Measurements from ENCODE around the gene KIF16B. TPM values are rescaled to one million over a fixed set of nuclear protein-coding genes. Genes with fewer than 3 reads are reported as not detected.

The KIF16B gene
- total RNA-seq, 1 donor from 2014 or later, result 18.4 TPM

GRCh38 chr20:16498526-16499253 lies 74.6 kb downstream of the KIF16B start:
- DNase-seq (ENCODE audit: missing footprints) (no peak), ATAC-seq (no peak)
- intact Hi-C loops (cut with DNase I), result no loop called here

GRCh38 chr20:16497896-16498295 lies 75.4 kb downstream of the KIF16B start:
- no peak for ATAC-seq
- DNase-seq (ENCODE audit: missing footprints), result no peak
- intact Hi-C loops (cut with DNase I), result no loop called here

GRCh38 chr20:16493486-16493885 lies 79.8 kb downstream of the KIF16B start:
- intact Hi-C loops (cut with DNase I), result no loop called here
- no peak for DNase-seq (ENCODE audit: missing footprints)
- no peak for ATAC-seq

GRCh38 chr20:16491294-16491905 lies 81.8 kb downstream of the KIF16B start:
- intact Hi-C loops (cut with DNase I), result no loop called here
- no peak for DNase-seq (ENCODE audit: missing footprints)

GRCh38 chr20:16490696-16491095 lies 82.6 kb downstream of the KIF16B start:
- ATAC-seq (no peak), DNase-seq (ENCODE audit: missing footprints) (no peak)
- intact Hi-C loops (cut with DNase I), result no loop called here

More at GRCh38 chr20:16491294-16491905, 81.8 kb downstream of the KIF16B start:
- ATAC-seq, result peak; percentile 44

GRCh38 chr20:16488616-16489015 lies 84.6 kb downstream of the KIF16B start:
- DNase-seq (ENCODE audit: missing footprints), result no peak

GRCh38 chr20:16488086-16488485 lies 85.2 kb downstream of the KIF16B start:
- intact Hi-C loops (cut with DNase I), result no loop called here
- ATAC-seq (no peak), DNase-seq (ENCODE audit: missing footprints) (no peak)

More at GRCh38 chr20:16488616-16489015, 84.6 kb downstream of the KIF16B start:
- intact Hi-C loops (cut with DNase I), result no loop called here
- ATAC-seq, result no peak

- ATAC-seq (no peak), DNase-seq (ENCODE audit: missing footprints) (no peak)
- intact Hi-C loops (cut with DNase I), result no loop called here
These were observed 86.7 kb downstream of the KIF16B start for GRCh38 chr20:16486532-16486931.

GRCh38 chr20:16485401-16485800 lies 87.8 kb downstream of the KIF16B start:
- ATAC-seq, result no peak
- intact Hi-C loops (cut with DNase I), result no loop called here
- DNase-seq (ENCODE audit: missing footprints), result no peak

- no peak for ATAC-seq
- intact Hi-C loops (cut with DNase I), result no loop called here
These were observed 90.2 kb downstream of the KIF16B start for GRCh38 chr20:16483024-16483423.

GRCh38 chr20:16481977-16482376 lies 91.3 kb downstream of the KIF16B start:
- ATAC-seq, result no peak
- intact Hi-C loops (cut with DNase I), result no loop called here
- DNase-seq (ENCODE audit: missing footprints), result no peak

More at GRCh38 chr20:16483024-16483423, 90.2 kb downstream of the KIF16B start:
- DNase-seq (ENCODE audit: missing footprints), result no peak

GRCh38 chr20:16479666-16480065 lies 93.6 kb downstream of the KIF16B start:
- no peak for DNase-seq (ENCODE audit: missing footprints)
- intact Hi-C loops (cut with DNase I), result no loop called here
- no peak for ATAC-seq

GRCh38 chr20:16477632-16478031 lies 95.6 kb downstream of the KIF16B start:
- intact Hi-C loops (cut with DNase I), result no loop called here
- DNase-seq (ENCODE audit: missing footprints), result no peak

GRCh38 chr20:16476032-16476431 lies 97.2 kb downstream of the KIF16B start:
- intact Hi-C loops (cut with DNase I), result no loop called here

More at GRCh38 chr20:16477632-16478031, 95.6 kb downstream of the KIF16B start:
- ATAC-seq, result no peak

GRCh38 chr20:16475225-16475624 lies 98.0 kb downstream of the KIF16B start:
- DNase-seq (ENCODE audit: missing footprints), result no peak
- ATAC-seq, result no peak
- intact Hi-C loops (cut with DNase I), result no loop called here

More at GRCh38 chr20:16476032-16476431, 97.2 kb downstream of the KIF16B start:
- ATAC-seq (peak; percentile 50), DNase-seq (ENCODE audit: missing footprints) (no peak)

- intact Hi-C loops (cut with DNase I), result no loop called here
- DNase-seq (ENCODE audit: missing footprints) (no peak), ATAC-seq (peak; percentile 26)
These were observed 98.9 kb downstream of the KIF16B start for GRCh38 chr20:16474363-16474762.

- DNase-seq (ENCODE audit: missing footprints), result no peak
- no peak for ATAC-seq
- intact Hi-C loops (cut with DNase I), result no loop called here
These were observed 101.0 kb downstream of the KIF16B start for GRCh38 chr20:16472045-16472872.

GRCh38 chr20:16469395-16469905 lies 103.8 kb downstream of the KIF16B start:
- ATAC-seq (no peak), DNase-seq (ENCODE audit: missing footprints) (no peak)
- intact Hi-C loops (cut with DNase I), result no loop called here

- intact Hi-C loops (cut with DNase I), result no loop called here
- ATAC-seq (no peak), DNase-seq (ENCODE audit: missing footprints) (no peak)
These were observed 110.5 kb downstream of the KIF16B start for GRCh38 chr20:16462711-16463110.

Data from Right ventricle myocardium inferior (tissue), 1 donor.